CD4-positive, alpha-beta T cell treated with Interleukin-4 for 4 hours (primary cell): ENCODE data around the gene OS9.

ENCODE experiments used
- DNase-seq: peaks from one replicate; pipeline ENCODE4 v3.0.0-alpha.2; 2020

Gene OS9

GRCh38 chr12:57769594-57769993, 75.7 kb downstream of the OS9 start:
- no peak for DNase-seq

GRCh38 chr12:57770734-57771133, 76.8 kb downstream of the OS9 start:
- no peak for DNase-seq
